GM18951 (cell line): ENCODE measurements around the gene LMTK2.

Experiments
- POLR2A ChIP-seq: IDR thresholded peaks from 4 replicates; pipeline ENCODE4 v1.6.1; 2011; ENCODE audit warnings: mild to moderate bottlenecking; ENCODE audit not compliant: insufficient read length, insufficient read depth; ENCODE audit errors: extremely low read depth
- in situ Hi-C: fragments of 300-500 bp; cut with MboI; formaldehyde crosslinking; loops from one replicate; pipeline ENCODE4 v1.12.0; 2022; ENCODE audit warnings: low sequenced_read_pairs, mixed read lengths, inconsistent platforms; ENCODE audit not compliant: unreplicated experiment

Gene LMTK2

DNA sequence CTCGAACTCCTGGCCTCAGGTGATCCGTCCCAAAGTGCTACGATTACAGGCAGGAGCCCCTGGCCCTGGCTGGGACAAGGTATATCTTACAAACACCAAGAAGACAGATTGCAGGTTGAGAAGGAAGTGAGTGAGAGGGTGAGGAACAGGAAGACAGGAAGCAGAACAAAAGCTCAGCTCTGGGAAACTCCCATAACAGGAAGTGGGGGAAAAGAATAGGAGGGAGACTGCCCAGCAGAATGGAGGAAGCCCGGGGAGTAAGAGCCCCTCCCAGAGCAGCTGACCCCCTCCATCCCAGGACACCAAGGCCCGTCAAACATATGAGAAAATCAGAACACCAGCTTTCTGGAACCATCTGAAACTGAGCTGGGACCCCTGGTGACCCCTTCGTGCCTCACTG is 142.4 kb downstream of the LMTK2 start:
- in situ Hi-C loops, result no loop called here
- no peak for TF ChIP-seq POLR2A

DNA sequence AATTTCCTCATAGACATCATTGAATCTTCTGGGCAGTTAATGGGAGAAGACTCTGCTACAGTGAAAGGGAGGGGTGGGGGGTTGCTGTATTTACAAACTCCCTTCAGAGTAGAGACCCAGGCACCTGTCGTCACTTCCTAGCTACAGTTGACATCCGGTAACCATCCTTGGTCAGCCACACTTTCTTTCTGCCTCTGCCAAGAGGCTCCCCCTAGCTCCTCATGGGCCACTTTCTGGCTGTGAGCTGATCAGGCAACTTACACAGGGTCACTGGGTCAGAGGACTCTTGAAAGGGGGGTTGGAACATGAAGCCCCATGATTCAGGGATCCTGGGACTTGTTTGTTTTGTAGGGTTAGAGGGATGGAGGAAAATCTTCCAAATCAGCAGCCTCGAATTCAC is 144.1 kb downstream of the LMTK2 start:
- no peak for TF ChIP-seq POLR2A
- in situ Hi-C loops, result no loop called here

DNA sequence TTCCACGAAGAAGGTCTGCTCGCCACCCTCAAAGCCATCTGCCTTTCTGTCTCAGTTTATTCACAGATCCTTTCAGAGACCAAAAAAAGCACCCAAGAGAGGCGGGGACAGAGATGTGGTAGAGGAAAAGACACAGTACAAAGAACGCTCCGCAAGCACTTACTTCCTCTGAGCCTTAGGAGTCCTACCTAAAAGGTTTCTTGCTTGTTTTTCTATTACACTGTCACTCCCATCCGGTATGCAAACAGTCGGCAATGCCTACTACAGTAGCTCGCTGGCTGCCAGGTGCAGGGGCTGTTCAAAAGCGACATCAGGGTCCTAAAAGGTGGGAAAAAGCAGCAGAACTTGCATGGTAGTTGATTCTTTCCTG is 144.6 kb downstream of the LMTK2 start:
- in situ Hi-C loops, result no loop called here
- no peak for TF ChIP-seq POLR2A

DNA sequence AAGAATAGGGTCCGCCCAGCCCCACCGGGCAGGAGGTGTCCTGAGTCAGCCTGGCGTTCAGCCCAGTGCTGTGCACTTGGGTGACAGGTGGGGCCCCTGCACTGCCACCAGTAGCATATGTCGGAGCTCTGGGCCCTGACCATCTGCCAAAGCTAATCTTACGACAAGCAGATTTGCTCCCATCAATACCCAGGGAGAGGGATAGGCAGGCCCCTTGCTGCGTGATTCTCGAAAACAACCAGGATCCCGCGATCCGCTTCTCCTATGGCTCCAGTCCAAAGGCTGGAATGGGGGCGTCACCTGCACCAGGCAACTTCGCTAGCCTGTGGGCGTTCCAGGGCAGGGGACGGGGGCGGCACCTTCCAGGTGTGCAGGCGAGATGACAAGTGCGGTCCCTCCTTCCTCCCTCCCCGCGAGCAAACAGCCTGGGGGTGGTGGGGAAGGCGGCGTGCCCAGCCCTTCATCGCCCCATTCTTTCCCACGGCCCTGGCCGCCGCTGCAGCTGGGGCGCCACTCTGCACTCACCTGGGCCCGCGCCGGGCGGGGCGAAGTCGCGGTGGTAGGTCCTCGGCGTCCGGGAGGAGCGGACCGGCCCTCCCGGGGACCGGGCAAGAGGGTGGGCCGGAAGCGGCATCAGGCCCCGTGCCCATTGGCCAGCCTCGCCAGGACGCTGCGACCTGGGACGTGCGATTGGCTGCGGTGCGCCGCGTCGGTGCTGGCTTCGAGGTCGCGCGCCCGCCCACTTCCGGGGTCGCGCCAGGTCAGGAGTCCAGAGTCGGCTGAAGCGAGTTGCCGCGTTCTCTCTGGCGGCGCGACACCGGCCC is 145.2 kb downstream of the LMTK2 start, which contains the start of gene TECPR1:
TSS of gene TECPR1 (minus strand) at position 632 of the 824 bp plus-strand sequence. CDS start 6,086 bp downstream, outside the sequence.
- in situ Hi-C loops, result no loop called here
- TF ChIP-seq POLR2A, result peak; percentile 71

DNA sequence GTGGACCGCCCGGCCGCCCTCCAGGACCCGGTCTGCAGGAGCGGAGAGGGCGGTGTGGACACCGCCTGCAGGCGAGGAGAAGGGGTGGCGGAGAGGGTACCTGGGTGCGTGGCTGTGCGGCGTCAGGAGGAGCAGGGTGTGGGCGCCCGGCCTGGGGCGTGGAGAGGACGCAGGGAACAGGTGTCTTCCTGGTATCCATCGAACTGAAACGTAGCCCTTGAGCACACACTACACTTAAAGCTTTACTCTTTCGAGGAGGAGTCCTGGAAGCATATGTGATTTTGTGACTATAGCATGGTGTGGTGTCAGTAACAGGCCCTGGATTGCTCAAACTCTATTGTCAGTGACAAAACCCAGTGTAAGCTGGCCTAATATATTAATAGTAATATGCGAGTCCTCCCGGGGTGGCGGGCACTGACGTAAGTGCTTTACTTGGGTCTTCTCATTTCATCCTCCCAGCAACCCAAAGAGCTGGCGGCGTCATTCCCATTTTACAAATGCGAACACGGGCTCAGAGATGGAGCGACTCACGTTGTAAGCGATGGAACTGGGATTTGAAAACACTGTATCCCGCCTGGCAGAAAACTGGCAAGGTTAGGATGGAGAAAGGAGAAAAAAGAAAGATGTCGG is 145.9 kb downstream of the LMTK2 start:
- in situ Hi-C loops, result no loop called here
- no peak for TF ChIP-seq POLR2A

DNA sequence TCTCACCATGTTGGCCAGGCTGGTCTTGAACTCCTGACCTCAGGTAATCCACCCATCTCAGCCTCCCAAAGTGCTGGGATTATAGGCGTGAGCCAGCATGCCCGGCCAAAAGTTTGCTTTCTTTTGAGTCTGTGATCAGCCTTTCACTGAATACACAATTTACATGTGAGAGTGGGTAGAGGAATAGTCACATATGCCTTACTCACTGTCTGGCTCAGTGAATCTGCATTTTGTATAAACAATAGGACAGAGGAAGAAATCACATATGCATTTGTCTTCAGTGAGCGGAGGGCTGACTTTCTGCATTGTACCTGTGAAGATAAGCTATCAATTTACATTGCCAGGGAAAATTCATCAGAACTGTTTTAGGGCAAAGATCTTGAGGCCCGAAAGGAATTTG is 147.9 kb downstream of the LMTK2 start:
- no peak for TF ChIP-seq POLR2A
- in situ Hi-C loops, result no loop called here

DNA sequence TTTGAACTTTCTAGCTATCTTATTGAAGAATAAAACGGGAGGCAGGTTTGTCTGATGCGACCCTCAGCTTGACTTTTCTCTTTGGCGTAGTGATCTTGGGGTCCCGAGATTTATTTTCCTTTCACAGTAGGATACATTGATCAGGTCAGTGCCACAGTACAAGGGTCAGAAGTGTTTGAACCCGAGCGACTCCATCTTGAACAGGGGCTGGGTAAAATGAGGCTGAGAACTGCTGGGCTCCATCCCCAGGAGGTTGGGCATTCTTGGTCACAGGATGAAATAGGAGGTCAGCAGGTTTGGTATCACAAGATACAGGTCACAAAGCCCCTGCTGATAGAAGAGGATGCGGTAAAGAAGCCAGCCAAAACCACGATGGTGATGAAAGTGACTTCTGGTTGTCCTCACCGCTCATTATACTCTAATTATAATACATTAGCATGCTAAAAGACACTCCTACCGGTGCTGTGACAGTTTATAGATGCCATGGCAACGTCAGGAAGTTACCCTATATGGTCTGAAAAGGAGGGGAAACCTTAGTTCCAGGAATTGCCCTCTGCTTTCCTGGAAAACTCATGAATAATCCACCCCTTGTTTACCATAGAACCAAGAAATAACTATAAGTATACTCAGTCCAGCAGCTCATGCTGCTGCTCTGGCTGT is 148.4 kb downstream of the LMTK2 start:
- in situ Hi-C loops, result no loop called here

DNA sequence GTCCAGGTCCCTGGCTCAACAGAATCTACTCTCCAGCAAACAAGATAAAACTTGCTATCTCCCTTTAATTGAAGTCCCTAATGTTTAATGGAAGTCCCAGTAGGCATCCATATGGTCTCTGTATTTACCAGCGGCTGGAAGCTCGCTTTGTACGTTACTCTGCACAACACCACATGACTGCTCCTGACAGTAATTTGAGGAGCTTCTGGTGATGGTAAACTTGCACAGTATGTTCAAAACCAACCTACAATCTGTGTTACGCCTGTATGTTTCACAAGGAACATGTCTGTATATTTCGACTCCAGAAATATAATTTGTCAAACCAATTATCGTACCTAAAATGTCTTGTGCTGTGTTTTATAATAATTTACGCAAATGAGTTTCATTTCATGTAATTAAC is 149.8 kb downstream of the LMTK2 start:
- TF ChIP-seq POLR2A, result no peak
- in situ Hi-C loops, result no loop called here

More for the DNA sequence above, 148.4 kb downstream of the LMTK2 start:
- no peak for TF ChIP-seq POLR2A

DNA sequence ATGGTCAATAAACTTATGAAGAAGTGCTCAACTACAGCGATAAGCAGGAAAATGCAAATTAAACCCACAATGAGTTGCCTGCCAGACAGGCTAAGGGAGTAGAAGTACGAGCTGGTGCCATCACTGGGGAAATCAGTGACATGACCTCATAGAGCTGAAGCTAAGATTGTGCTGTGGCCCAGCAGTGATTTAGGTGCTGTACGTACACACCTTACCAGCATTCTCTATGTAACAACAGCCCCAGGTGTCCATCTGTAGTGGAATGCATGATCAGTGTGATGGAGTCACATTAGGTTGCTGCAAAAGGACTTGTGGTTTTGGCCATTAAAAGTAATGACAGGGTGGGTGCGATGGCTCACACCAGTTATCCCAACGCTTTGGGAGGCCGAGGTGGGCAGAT is 151.0 kb downstream of the LMTK2 start:
- in situ Hi-C loops, result no loop called here
- no peak for TF ChIP-seq POLR2A
